Breast epithelium (tissue), 4 donors: Measurements from ENCODE around the gene PRKCE. TPM values are rescaled to one million over a fixed set of nuclear protein-coding genes. Genes with fewer than 3 reads are reported as not detected.
A peak's percentile ranks its signal among the peaks of the same experiment; 100 is the strongest.

Experiments used
- DNase-seq, 2 donors: peaks; one replicate each; pipeline ENCODE4 v3.0.0-alpha.2; 2019; ENCODE audit warnings: low spot score in 2 of 2
- H3K27ac ChIP-seq, 2 donors: fragments of 200-600 bp; sonication (generic) in 1 of 2; one replicate each; pipeline ENCODE4 v1.5.1; 2016 to 2019; ENCODE audit warnings: mild to moderate bottlenecking in 1 of 2
- H3K27me3 ChIP-seq, 2 donors: fragments of 200-600 bp; sonication (generic) in 1 of 2; one replicate each; pipeline versions ENCODE4 v1.5.1 to v1.6.0; 2017 to 2019; ENCODE audit warnings: control low read depth in 1 of 2, mild to moderate bottlenecking in 1 of 2
- H3K36me3 ChIP-seq: fragments of 200-600 bp; one replicate; pipeline ENCODE4 v1.5.1; 2019
- H3K4me1 ChIP-seq, 2 donors: fragments of 200-600 bp; sonication (generic); one replicate each; pipeline ENCODE4 v1.5.1; 2016 to 2019; ENCODE audit warnings: control low read depth in 1 of 2
- H3K4me3 ChIP-seq, 3 donors: fragments of 200-600 bp; sonication (generic); 1 replicate in 2 of 3; 2 replicates in 1 of 3; pipeline ENCODE4 v1.5.1; 2016 to 2019; ENCODE audit warnings: mild to moderate bottlenecking in 3 of 3, moderate library complexity in 2 of 3
- H3K9me3 ChIP-seq, 2 donors: fragments of 200-600 bp; sonication (generic) in 1 of 2; one replicate each; pipeline ENCODE4 v1.5.1; 2016 to 2019; ENCODE audit warnings: control low read depth in 1 of 2
- CTCF ChIP-seq, 3 donors: fragments of 450-650 bp; IDR thresholded peaks; one replicate each; pipeline ENCODE4 v1.5.1; 2016 to 2017; ENCODE audit warnings: antibody characterized with exemption in 3 of 3, mild to moderate bottlenecking in 3 of 3, moderate library complexity in 3 of 3
- POLR2A ChIP-seq: fragments of 450-650 bp; IDR thresholded peaks from one replicate; pipeline ENCODE4 v1.6.1; 2016; ENCODE audit warnings: antibody characterized with exemption, mild to moderate bottlenecking, moderate library complexity
- POLR2AphosphoS5 ChIP-seq, 3 donors: sonication (generic); formaldehyde crosslinking; IDR thresholded peaks; one replicate each; pipeline ENCODE4 v1.6.1; 2017; ENCODE audit warnings: antibody characterized with exemption in 3 of 3
- intact Hi-C: fragments of 100-400 bp; cut with DNase I; formaldehyde crosslinking; loops from one replicate; pipeline ENCODE4 v1.15.1; 2023; ENCODE audit warnings: low total_unique reads
- total RNA-seq, 3 donors: library from RNA; depleted of rRNA; stranded (reverse); fragments of >200 nt; gene quantifications; one replicate each; pipeline ENCODE4 v1.1.0, GENCODE V29; 2016

The PRKCE gene
- total RNA-seq, 3 donors from 2014 or later, result 20.6 to 34.0 (median 23.6) TPM

- no peak for DNase-seq
- Histone ChIP-seq H3K4me3 (no peak overlapping the region), H3K27ac (no peak overlapping the region), H3K4me1 (peaks cover 0 to 5% of the 10 kb centered on the region in 2 donors), H3K36me3 (no peaks in the 10 kb centered on the region), H3K9me3 (no peaks in the 10 kb centered on the region), H3K27me3 (no peaks in the 10 kb centered on the region)
- no peak for TF ChIP-seq POLR2A
- no peak for TF ChIP-seq CTCF (IDR thresholded peaks at IDR 0.05)
- TF ChIP-seq POLR2AphosphoS5 (IDR thresholded peaks at IDR 0.05), result no peak
- intact Hi-C loops, result no loop called here
Observed at GRCh38 chr2:45852450-45853150, 201.1 kb downstream of the PRKCE start.

- peaks cover 0 to 6% of the 10 kb centered on the region in 2 donors for H3K4me1 ChIP-seq
- H3K36me3 ChIP-seq, result no peaks in the 10 kb centered on the region
- H3K27me3 ChIP-seq, result no peaks in the 10 kb centered on the region
- H3K9me3 ChIP-seq, result no peaks in the 10 kb centered on the region
- no peak for TF ChIP-seq POLR2A
- H3K4me3 ChIP-seq, result no peak overlapping the region
- intact Hi-C loops, result no loop called here
- no peak for DNase-seq
- H3K27ac ChIP-seq, result peak overlapping the region in 1 of 2 donors; percentile 34
Observed at GRCh38 chr2:45855374-45855773, 203.9 kb downstream of the PRKCE start.

GRCh38 chr2:45856391-45857274 is 205.2 kb downstream of the PRKCE start:
- intact Hi-C loops, result no loop called here
- Histone ChIP-seq H3K4me1 (peaks cover 0 to 10% of the 10 kb centered on the region in 2 donors), H3K36me3 (no peaks in the 10 kb centered on the region), H3K9me3 (no peaks in the 10 kb centered on the region), H3K27ac (no peak overlapping the region), H3K27me3 (no peaks in the 10 kb centered on the region), H3K4me3 (no peak overlapping the region)
- DNase-seq, result no peak
- TF ChIP-seq POLR2AphosphoS5 (IDR thresholded peaks at IDR 0.05) (no peak), CTCF (IDR thresholded peaks at IDR 0.05) (no peak), POLR2A (no peak)

GRCh38 chr2:45857275-45857609 is 205.8 kb downstream of the PRKCE start:
- peaks cover 0 to 10% of the 10 kb centered on the region in 2 donors for H3K4me1 ChIP-seq

More at GRCh38 chr2:45857275-45857609, 205.8 kb downstream of the PRKCE start:
- no peaks in the 10 kb centered on the region for H3K36me3 ChIP-seq
- no peaks in the 10 kb centered on the region for H3K9me3 ChIP-seq
- no peak for TF ChIP-seq POLR2A
- no peak for TF ChIP-seq POLR2AphosphoS5 (IDR thresholded peaks at IDR 0.05)
- TF ChIP-seq CTCF (IDR thresholded peaks at IDR 0.05), result no peak
- H3K4me3 ChIP-seq, result no peak overlapping the region
- H3K27me3 ChIP-seq, result no peaks in the 10 kb centered on the region
- no peak overlapping the region for H3K27ac ChIP-seq
- DNase-seq, result no peak
- intact Hi-C loops, result no loop called here
